CD14-positive monocyte (primary cell): Measurements from ENCODE around the gene KCNJ16. TPM values are rescaled to one million over a fixed set of nuclear protein-coding genes. Genes with fewer than 3 reads are reported as not detected.

Experiments
- DNase-seq, 3 donors: peaks; one replicate each; pipeline ENCODE4 v3.0.0-alpha.2; 2011 to 2022
- H2AFZ ChIP-seq: 2 replicates; pipeline ENCODE4 v1.6.0; 2012; ENCODE audit warnings: mild to moderate bottlenecking, low read depth, low read length, inconsistent platforms; ENCODE audit not compliant: insufficient read depth, poor library complexity, severe bottlenecking
- H3K27ac ChIP-seq, 2 donors: 1 replicate in 1 of 2; 2 replicates in 1 of 2; pipeline ENCODE4 v1.5.1; 2012 to 2013; ENCODE audit warnings: low read length in 2 of 2, control low read depth in 1 of 2, inconsistent platforms in 1 of 2, low read depth in 1 of 2, mild to moderate bottlenecking in 1 of 2
- H3K27me3 ChIP-seq, 2 donors: one replicate each; pipeline versions ENCODE4 v1.6.0 to v1.6.1; 2011 to 2013; ENCODE audit warnings: low read length in 2 of 2; ENCODE audit not compliant: control insufficient read depth in 2 of 2, insufficient read depth in 2 of 2
- H3K36me3 ChIP-seq, 2 donors: replicated peaks in 1 of 2; 1 replicate in 1 of 2; 2 replicates in 1 of 2; pipeline versions ENCODE4 v1.5.1 to v1.6.1; 2012 to 2013; ENCODE audit warnings: low read length in 2 of 2, control low read depth in 1 of 2, inconsistent platforms in 1 of 2, mild to moderate bottlenecking in 1 of 2; ENCODE audit not compliant: insufficient read depth in 2 of 2, control insufficient read depth in 1 of 2
- H3K4me1 ChIP-seq, 2 donors: 1 replicate in 1 of 2; 2 replicates in 1 of 2; pipeline versions ENCODE4 v1.5.1 to v1.6.1; 2012 to 2013; ENCODE audit warnings: low read length in 2 of 2, control low read depth in 1 of 2, inconsistent platforms in 1 of 2, mild to moderate bottlenecking in 1 of 2, moderate library complexity in 1 of 2; ENCODE audit not compliant: insufficient read depth in 2 of 2, control insufficient read depth in 1 of 2
- H3K4me2 ChIP-seq: replicated peaks from 2 replicates; pipeline ENCODE3; 2012; ENCODE audit warnings: low read length, moderate library complexity, mild to moderate bottlenecking; ENCODE audit not compliant: poor library complexity, severe bottlenecking; ENCODE audit errors: extremely low read depth
- H3K4me3 ChIP-seq, 3 experiments: fragments of 200-600 bp in 1 of 3; sonication (generic) in 1 of 3; replicated peaks in 1 of 3; 1 replicate in 2 of 3; 2 replicates in 1 of 3; pipeline ENCODE4 v1.5.1; 2011 to 2013; ENCODE audit warnings: low read length in 3 of 3, mild to moderate bottlenecking in 3 of 3, control low read depth in 2 of 3, low read depth in 2 of 3, inconsistent platforms in 1 of 3, moderate library complexity in 1 of 3
- H3K79me2 ChIP-seq: 2 replicates; pipeline ENCODE4 v1.6.0; 2012; ENCODE audit warnings: mild to moderate bottlenecking, control low read depth, inconsistent platforms, low read length, moderate library complexity; ENCODE audit not compliant: insufficient read depth
- H3K9ac ChIP-seq: 2 replicates; pipeline ENCODE4 v1.6.0; 2017; ENCODE audit warnings: low read length, mild to moderate bottlenecking; ENCODE audit not compliant: insufficient read depth, poor library complexity, severe bottlenecking
- H3K9me3 ChIP-seq, 2 donors: replicated peaks in 1 of 2; 1 replicate in 1 of 2; 2 replicates in 1 of 2; pipeline versions ENCODE4 v1.5.1 to v1.6.1; 2012 to 2013; ENCODE audit warnings: low read length in 2 of 2, control low read depth in 1 of 2; ENCODE audit not compliant: control insufficient read depth in 1 of 2, insufficient read depth in 1 of 2
- H4K20me1 ChIP-seq: 2 replicates; pipeline ENCODE4 v1.6.0; 2012; ENCODE audit warnings: mild to moderate bottlenecking, low read length, control low read depth, moderate library complexity; ENCODE audit not compliant: insufficient read depth
- H3K27ac Mint-ChIP-seq, 7 donors: one replicate each; pipeline ENCODE4 v1.8.0; 2020; ENCODE audit warnings: mild to moderate bottlenecking in 7 of 7, mixed read lengths in 7 of 7, moderate library complexity in 6 of 7, inconsistent platforms in 2 of 7
- H3K27me3 Mint-ChIP-seq, 3 donors: one replicate each; pipeline ENCODE4 v1.8.0; 2021 to 2022; ENCODE audit warnings: low read depth in 3 of 3, mild to moderate bottlenecking in 3 of 3, mixed read lengths in 3 of 3, moderate library complexity in 3 of 3, inconsistent platforms in 1 of 3
- H3K36me3 Mint-ChIP-seq, 2 donors: one replicate each; pipeline ENCODE4 v1.8.0; 2020; ENCODE audit warnings: mixed read lengths in 2 of 2, inconsistent platforms in 1 of 2, mild to moderate bottlenecking in 1 of 2
- H3K4me1 Mint-ChIP-seq: one replicate; pipeline ENCODE4 v1.8.0; 2020; ENCODE audit warnings: mild to moderate bottlenecking, mixed read lengths
- H3K4me3 Mint-ChIP-seq, 2 donors: one replicate each; pipeline ENCODE4 v1.8.0; 2020; ENCODE audit warnings: mild to moderate bottlenecking in 2 of 2, mixed read lengths in 2 of 2, moderate library complexity in 1 of 2
- H3K9me3 Mint-ChIP-seq, 7 donors: one replicate each; pipeline ENCODE4 v1.8.0; 2020 to 2022; ENCODE audit warnings: mixed read lengths in 7 of 7, mild to moderate bottlenecking in 6 of 7, moderate library complexity in 6 of 7, inconsistent platforms in 2 of 7
- WGBS: methylation state at CpG from one replicate; pipeline ENCODE4 v1.1.5; 2013; ENCODE audit warnings: missing lambda C conversion rate; ENCODE audit not compliant: insufficient coverage; 5-methylcytosine and 5-hydroxymethylcytosine counted together
- intact Hi-C, 2 donors: fragments of 100-400 bp; cut with micrococcal nuclease; formaldehyde crosslinking; loops; one replicate each; pipeline versions ENCODE4 v1.15.0 to v1.15.1; 2023
- polyA plus RNA-seq, 3 donors: library from polyadenylated mRNA; depleted of rRNA in 1 of 3; unstranded in 2 of 3; stranded (reverse) in 1 of 3; fragments of 300-500 nt in 2 of 3; fragments of >200 nt in 1 of 3; fragmentation: Illumina TruSeq in 2 of 3; gene quantifications; 1 replicate in 2 of 3; 2 replicates in 1 of 3; pipeline ENCODE4 v1.2.3, GENCODE V29; 2012 to 2021
- TF ChIP-seq, protein P1 (sequence below): fragments of 200-600 bp; IDR thresholded peaks from one replicate; pipeline ENCODE4 v1.8.0; 2022; ENCODE audit warnings: antibody characterized with exemption, mild to moderate bottlenecking

KCNJ16 gene
- polyA plus RNA-seq, 3 donors: not detected

DNA sequence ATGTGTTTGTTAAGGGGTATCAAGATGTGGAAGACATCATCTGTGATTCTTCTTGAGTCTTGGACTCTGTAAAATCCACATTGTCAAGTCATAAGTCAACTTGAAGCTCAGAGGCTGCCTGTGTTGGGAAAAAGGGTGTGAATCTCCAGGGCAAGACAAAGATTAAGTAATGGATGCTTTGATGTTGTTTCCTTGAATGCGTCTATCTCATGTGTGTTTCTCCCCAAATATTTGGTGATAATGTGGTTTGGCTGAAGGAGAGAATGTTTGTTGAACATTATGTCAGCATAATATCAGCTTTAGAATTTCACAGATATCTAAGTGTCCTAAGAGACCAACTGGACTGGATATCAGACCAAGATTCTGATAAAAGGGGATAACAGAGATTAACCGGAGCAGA lies 24.1 kb upstream of the KCNJ16 start:
- H3K4me1 Mint-ChIP-seq: peaks cover 3% of the 10 kb centered on the region
- H3K4me3 ChIP-seq: no peak overlapping the region
- no peaks in the 10 kb centered on the region for H3K36me3 ChIP-seq
- no peaks in the 10 kb centered on the region for H3K27me3 Mint-ChIP-seq
- H3K4me1 ChIP-seq: no peaks in the 10 kb centered on the region
- no peak overlapping the region for H3K4me3 Mint-ChIP-seq
- TF ChIP-seq, protein P1, sequence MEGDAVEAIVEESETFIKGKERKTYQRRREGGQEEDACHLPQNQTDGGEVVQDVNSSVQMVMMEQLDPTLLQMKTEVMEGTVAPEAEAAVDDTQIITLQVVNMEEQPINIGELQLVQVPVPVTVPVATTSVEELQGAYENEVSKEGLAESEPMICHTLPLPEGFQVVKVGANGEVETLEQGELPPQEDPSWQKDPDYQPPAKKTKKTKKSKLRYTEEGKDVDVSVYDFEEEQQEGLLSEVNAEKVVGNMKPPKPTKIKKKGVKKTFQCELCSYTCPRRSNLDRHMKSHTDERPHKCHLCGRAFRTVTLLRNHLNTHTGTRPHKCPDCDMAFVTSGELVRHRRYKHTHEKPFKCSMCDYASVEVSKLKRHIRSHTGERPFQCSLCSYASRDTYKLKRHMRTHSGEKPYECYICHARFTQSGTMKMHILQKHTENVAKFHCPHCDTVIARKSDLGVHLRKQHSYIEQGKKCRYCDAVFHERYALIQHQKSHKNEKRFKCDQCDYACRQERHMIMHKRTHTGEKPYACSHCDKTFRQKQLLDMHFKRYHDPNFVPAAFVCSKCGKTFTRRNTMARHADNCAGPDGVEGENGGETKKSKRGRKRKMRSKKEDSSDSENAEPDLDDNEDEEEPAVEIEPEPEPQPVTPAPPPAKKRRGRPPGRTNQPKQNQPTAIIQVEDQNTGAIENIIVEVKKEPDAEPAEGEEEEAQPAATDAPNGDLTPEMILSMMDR: no peak
- no peaks in the 10 kb centered on the region for H3K9me3 ChIP-seq
- no peak for DNase-seq
- H3K4me2 ChIP-seq: no peak overlapping the region
- H4K20me1 ChIP-seq: no peaks in the 10 kb centered on the region
- H3K9me3 Mint-ChIP-seq: no peaks in the 10 kb centered on the region
- H2AFZ ChIP-seq: no peak overlapping the region
- no peak overlapping the region for H3K27ac Mint-ChIP-seq
- no peaks in the 10 kb centered on the region for H3K79me2 ChIP-seq
- H3K36me3 Mint-ChIP-seq: no peaks in the 10 kb centered on the region
- intact Hi-C loops: no loop called here
- WGBS: no CpG with 5 or more reads among the region's 2 CpGs
- H3K27ac ChIP-seq: no peak overlapping the region
- no peak overlapping the region for H3K9ac ChIP-seq
- H3K27me3 ChIP-seq: no peaks in the 10 kb centered on the region

DNA sequence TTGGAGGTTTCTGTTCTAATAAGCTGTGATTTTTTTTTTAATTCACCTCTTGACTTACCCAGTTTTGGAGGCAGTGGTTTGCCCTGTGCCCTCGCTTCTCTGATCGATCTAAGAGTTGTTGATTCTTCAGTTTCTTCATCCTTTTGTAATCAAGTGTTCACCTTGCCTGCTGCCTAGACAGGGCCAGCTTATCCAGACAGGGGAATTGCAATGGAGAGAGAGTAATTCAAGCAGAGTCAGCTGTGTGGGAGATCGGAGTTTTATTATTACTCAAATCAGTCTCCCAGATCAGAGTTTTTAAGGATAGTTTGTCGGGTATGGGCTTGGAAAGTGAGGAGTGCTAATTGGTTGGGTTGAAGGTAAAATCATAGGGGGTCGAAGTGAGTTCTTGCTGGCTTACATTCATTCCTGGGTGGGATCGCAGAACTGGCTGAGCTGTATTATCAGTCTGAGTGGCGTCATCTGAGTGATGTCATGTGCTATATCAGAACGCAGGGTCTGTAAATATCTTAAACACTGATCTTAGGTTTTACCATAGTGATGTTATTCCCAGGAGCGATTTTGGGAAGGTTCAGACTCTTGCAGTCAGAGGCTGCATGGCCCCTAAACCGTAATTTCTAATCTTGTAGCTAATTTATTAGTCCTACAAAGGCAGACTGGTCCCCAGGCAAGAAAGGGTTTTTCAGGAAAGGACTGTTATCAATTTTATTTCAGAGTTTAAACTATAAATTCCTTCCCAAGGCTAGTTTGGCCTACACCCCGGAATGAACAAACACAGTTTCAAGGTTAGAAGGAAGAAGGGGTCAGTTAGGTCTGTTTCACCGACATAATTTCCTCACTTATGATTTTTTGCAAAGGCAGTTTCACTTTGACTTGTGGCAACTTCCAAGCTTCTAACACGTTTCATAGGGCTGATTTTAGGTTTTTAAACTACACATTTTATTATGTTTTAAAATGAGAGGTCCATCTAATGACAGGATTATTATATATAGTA lies 21.5 kb upstream of the KCNJ16 start:
- peaks cover 0 to 2% (median 0%) of the 10 kb centered on the region in 3 donors for H3K27me3 Mint-ChIP-seq
- H3K27ac ChIP-seq: no peak overlapping the region
- no peaks in the 10 kb centered on the region for H3K4me1 ChIP-seq
- H3K9me3 Mint-ChIP-seq: no peaks in the 10 kb centered on the region
- H4K20me1 ChIP-seq: no peaks in the 10 kb centered on the region
- peak overlapping the region; percentile 27 for H2AFZ ChIP-seq
- H3K36me3 ChIP-seq: no peaks in the 10 kb centered on the region
- DNase-seq: no peak
- H3K4me1 Mint-ChIP-seq: peaks cover 3% of the 10 kb centered on the region
- no peak overlapping the region for H3K27ac Mint-ChIP-seq
- H3K4me3 ChIP-seq: no peak overlapping the region
- H3K9me3 ChIP-seq: no peaks in the 10 kb centered on the region
- no peaks in the 10 kb centered on the region for H3K79me2 ChIP-seq
- intact Hi-C loops: no loop called here
- 95% methylated on average over 4 of the region's 13 CpGs for WGBS
- H3K4me2 ChIP-seq: no peak overlapping the region
- no peaks in the 10 kb centered on the region for H3K36me3 Mint-ChIP-seq
- TF ChIP-seq, protein P1: no peak
- H3K9ac ChIP-seq: no peak overlapping the region
- peak overlapping the region in 1 of 2 donors; percentile 46 for H3K4me3 Mint-ChIP-seq
- H3K27me3 ChIP-seq: no peaks in the 10 kb centered on the region
